Skin of body (tissue), 2 donors: ENCODE measurements around the gene CD99L2. TPM values are rescaled to one million over a fixed set of nuclear protein-coding genes. Genes with fewer than 3 reads are reported as not detected.
"Not testable (repeated sequence)": the region's sequence is repeated elsewhere in the genome, so short reads cannot be mapped to it uniquely, and the experiment has no call there.

Experiments used
- DNase-seq: peaks from one replicate; lab custom pipeline; 2025; lab: John Stamatoyannopoulos, UW
- total RNA-seq: library from RNA; depleted of rRNA; stranded (reverse); fragments of >200 nt; gene quantifications from one replicate; pipeline ENCODE4 v1.2.3, GENCODE V29; 2014

Gene CD99L2
- total RNA-seq, 1 donor from 2014 or later: 15.5 TPM

DNA sequence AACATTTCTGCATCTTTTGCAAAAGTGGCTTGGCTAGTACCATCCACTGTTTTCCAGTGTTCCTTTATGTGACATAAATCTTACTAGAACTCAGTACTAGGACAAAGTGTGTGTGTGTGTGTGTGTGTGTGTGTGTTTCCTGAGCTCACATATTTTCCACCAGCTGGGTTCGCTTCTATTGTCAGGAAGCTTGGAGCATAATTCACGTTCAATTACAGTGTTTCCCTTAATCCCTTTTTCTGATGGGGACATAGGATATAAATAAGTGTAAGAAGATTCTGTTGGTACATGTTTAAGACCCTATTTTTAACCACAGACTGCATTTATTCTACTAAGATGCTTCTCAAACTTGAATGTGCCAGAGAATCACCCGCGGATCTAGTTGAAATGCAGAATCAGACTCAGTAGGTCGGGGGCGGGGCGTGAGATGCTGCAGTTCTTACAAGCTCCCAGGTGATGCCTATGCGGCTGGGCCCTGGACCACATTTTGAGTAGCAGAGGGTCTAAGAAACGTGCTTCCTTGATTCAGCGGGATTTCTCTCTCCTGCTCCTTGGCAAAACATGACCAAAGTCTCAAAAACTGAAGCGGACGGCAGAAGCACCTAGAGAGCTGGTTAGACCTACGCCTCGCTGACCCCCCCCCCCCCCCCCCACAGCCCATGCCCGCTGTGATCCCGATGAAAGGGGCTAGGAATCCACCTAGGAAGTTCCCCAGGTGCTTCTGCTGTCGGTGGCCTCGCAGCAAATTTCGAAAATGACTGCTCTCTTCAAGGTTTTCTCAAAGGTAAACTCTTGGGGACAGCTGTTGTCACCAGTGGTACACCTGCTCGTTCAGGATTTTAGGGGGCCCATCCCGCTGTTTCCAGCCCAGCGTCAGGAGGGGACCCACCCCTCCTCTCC, 797 bp downstream of the CD99L2 start:
- no peak for DNase-seq

DNA sequence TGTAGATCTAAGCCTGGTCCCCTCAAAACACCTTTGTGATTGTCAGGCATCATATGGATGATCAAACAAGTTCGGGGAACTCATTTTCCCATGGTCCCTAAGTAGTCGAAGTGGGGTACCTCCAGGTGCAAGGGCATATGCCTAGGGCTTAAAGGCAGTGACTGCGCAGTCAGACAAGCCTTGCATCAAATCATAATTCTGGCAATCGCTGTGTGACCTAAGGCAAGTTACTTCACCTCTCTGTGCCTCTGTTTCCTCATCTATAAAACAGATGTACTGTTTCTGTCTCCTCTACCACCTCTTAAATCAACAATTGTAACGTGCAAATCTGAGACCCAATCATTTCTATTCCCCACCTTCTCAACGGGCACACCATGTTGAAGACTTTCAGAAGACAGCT, 1.8 kb downstream of the CD99L2 start:
- no peak for DNase-seq

- DNase-seq: no peak
Observed at GRCh38 chrX:150893936-150894335, 4.5 kb downstream of the CD99L2 start.

- no peak for DNase-seq
Observed at GRCh38 chrX:150889131-150889530, 9.3 kb downstream of the CD99L2 start.

- DNase-seq: no peak
Observed at GRCh38 chrX:150887906-150888465, 10.5 kb downstream of the CD99L2 start.

- DNase-seq: not testable (repeated sequence)
Observed at GRCh38 chrX:150887268-150887667, 11.2 kb downstream of the CD99L2 start.

GRCh38 chrX:150886381-150886780, 12.1 kb downstream of the CD99L2 start:
- no peak for DNase-seq

DNA sequence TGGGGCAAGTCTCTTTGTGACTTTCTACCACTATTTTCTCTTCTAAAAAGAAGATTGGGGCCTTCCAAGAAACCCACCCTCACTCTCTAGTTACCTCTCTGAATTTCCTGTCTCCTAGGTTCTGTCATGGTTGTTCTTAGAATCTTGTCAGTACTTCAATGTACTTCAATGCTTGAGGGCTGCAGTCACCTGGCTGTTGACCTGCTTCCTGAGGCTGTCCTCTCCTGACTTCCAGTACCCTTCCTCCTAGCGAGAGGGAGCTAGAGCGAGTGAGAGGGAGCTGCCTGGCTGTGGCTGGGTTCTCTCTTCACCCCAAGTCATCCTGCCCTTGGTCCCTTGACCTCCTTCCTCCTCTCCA, 17.7 kb downstream of the CD99L2 start:
- DNase-seq: no peak

- no peak for DNase-seq
Observed at GRCh38 chrX:150879855-150880807, 18.3 kb downstream of the CD99L2 start.

DNA sequence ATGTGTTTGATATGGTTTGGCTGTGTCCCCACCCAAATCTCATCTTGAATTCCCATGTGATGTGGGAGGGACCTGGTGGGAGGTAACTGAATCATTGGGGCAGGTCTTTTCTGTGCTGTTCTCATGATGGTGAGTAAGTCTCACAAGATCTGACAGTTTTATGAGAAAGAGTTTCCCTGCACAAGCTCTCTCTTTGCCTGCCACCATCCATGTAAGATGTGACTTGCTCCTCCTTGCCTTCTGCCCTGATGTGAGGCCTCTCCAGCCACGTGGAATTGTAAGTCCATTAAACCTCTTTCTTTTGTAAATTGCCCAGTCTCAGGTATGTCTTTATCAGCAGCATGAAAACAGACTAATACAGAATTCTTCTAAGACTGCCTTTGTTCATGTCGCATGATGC, 22.8 kb downstream of the CD99L2 start:
- DNase-seq: not testable (repeated sequence)

- DNase-seq: no peak
Observed at GRCh38 chrX:150874448-150874847, 24.0 kb downstream of the CD99L2 start.

DNA sequence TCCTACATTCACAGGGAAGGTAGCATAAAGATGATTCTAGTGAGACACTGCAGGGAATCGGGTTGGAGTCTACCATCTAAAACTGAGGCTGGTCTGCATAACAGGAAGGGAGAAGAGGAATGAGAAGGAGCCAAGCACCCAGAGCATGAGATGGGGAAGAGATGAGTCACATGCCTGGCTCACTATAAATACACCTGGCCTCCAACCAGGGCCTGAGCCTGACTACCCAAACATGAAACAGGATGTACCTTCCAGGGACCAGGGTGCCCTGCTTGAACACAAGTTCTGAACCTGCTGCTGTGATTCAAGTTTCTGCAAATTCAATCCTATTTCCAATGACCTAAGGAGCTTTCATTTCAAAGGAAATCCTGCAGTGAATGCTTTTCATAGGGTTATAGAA, 24.9 kb downstream of the CD99L2 start:
- DNase-seq: no peak

GRCh38 chrX:150872773-150873336, 25.6 kb downstream of the CD99L2 start:
- no peak for DNase-seq

DNA sequence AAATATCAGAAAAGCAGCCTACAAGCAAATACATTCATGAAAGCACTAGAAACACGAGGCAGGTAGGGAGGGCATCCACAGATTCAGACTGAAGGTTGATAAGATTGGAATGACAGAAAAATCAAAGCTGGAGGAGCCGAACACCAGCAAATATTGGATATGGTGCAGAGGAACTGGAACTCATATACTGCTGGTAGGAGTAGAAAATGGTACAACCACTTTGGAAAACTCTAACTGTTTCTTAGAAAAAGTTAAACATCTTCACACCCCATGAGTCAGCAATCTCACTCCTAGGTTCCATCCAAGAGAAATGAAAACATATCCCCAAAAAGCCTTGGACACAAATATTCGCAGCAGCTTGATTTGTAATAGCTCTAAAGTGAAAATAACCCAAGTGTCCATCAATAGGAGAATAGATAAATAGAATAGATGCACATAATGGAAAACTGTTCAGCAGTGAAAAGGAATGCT, 27.1 kb downstream of the CD99L2 start:
- no peak for DNase-seq

DNA sequence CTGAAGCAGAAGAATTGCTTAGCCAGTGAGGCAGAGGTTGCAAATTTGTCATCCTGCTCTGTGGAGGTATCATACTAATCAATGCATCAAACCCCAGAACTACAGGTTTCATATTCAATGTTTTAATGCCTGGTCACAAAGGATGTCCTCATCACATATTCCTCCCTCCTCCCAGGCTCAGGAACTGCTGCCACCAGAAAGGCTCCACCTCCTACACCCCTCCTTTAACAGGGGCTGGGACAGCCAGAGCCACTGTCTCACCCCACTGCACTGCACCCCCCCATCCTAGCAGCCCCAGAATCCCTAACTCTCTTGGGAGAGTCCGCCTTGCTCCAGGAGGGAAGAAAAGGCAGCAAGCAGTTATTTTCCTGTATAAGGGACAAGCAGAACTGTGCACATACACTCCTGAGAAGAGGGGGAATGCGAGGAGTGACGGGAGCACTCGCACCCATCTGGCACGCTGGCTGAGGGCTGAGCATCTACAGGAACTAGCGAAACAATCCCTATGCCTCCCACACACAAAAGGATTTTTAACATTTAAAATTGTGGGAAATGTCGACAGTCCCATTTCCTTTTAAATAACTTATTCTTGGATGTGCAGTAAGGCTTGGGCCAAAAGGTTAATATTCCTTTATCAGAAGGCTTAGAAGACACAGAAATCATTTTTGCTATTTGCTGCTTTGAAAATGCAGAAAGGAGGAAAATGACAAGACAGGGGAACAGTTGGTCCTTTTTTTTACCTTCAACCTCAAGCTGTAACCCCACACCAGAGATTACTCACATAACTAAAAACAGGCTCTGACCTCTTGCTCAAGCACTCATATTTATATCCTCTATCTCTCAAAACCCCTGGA, 27.8 kb downstream of the CD99L2 start:
- no peak for DNase-seq

GRCh38 chrX:150870029-150870428, 28.4 kb downstream of the CD99L2 start:
- DNase-seq: no peak

DNA sequence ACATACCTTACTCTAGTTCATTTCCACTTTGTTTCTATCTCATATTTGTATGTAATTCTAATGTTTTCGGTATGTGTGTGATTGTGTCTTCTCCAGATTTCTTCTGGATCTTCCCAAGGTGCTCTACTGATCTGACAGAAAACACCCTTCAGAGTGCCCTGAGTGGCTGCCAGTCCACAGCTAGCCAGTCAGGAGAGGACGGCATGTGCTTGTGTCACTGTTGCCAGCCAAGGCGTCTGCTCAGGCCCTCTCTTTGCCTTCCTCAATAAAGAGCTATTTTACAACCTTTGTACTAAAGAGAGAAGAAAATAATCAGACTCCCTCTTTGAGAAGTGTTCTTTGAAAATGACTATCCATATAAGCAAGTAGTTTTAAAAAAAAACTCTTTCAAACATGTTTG, 29.0 kb downstream of the CD99L2 start:
- no peak for DNase-seq

DNA sequence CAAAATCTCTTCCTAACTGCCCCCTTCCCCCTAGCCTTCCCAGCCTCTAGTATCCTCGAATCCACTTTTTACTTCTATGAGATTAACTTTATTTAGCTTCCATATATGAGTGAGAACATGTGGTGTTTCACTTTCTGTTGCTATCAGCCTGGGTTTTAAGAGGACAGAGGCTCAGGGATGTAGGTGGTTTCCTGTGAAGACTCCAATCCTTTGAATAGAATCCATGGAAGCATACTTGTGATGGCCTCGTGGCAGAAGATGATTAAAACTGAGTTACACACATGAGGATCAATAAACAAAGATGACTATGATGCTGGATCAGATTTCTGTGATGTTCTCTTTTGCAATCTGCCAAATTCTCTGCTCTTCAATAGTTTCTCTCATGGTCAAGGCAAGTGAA, 29.8 kb downstream of the CD99L2 start:
- no peak for DNase-seq

DNA sequence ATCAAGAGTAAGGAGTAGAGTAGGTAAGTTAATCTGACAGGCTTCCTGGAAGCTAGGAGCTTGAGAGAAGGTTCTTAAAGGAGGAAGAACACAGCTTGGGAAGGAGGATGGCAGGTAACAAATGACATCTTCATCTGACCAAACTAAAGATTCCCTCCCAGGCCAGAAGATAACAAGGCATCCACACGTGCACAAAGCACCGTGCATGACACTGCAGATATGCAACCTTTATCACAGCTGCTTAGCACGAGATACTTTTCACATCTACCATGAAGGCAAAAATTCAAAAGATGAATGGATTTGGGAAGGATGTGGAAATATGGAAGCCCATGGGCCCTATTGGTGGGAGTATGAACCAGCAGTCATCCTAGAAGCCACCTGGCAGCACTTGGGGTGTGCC, 34.3 kb downstream of the CD99L2 start:
- DNase-seq: no peak

DNA sequence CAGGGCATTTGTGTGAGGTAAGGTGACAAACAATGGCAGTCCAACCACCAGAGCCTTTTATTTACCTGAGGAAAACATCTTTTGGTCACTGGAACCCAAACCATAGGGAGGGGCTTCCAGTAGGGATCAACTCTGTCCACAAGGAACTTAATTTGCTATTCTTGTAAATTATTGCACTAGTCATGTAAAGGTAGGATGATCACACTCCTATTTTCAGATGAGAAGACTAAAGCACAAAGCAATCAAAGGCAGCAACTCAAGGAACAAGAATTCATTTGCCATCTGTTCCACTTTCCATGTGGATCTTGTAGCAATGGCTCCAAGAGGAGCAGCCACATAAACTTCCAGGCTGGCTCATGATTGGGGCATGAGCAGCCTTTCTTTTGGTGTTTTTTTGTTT, 35.3 kb downstream of the CD99L2 start:
- DNase-seq: no peak

DNA sequence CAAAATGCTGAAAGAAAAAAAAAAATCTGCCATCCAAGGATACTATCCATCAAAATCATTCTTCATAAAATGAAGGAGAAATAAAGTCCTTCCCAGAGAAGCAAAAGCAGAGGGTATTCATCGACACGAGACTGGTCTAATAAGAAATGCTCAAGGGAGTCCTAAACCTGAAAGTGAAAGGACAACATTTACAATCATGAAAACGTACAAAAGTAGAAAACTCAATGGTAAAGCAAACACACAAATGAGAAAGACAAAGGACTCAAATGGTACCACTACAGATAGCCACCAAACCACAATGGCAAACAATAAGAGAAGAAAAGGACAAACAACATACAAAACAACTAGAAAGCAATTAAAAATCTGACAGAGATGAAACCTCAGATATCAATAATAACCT, 41.0 kb downstream of the CD99L2 start:
- no peak for DNase-seq
